Smooth muscle cell (in vitro differentiated cells): Measurements from ENCODE around the gene CLEC4G. TPM values are rescaled to one million over a fixed set of nuclear protein-coding genes. Genes with fewer than 3 reads are reported as not detected.

Experiments used
- DNase-seq: peaks from one replicate; lab custom pipeline; 2025; ENCODE audit not compliant: unreplicated experiment; lab: John Stamatoyannopoulos, UW
- H2AFZ ChIP-seq: fragments of 200-600 bp; sonication (generic); 2 replicates; pipeline ENCODE4 v1.6.0; 2016; ENCODE audit warnings: antibody characterized with exemption, low read depth, mild to moderate bottlenecking
- H3F3A ChIP-seq: fragments of 200-600 bp; sonication (generic); 2 replicates; pipeline ENCODE4 v1.6.0; 2017; ENCODE audit warnings: antibody characterized with exemption, low read depth
- H3K27ac ChIP-seq: fragments of 200-600 bp; sonication (generic); 2 replicates; pipeline ENCODE4 v1.5.1; 2016; ENCODE audit warnings: low read depth, mild to moderate bottlenecking
- H3K27me3 ChIP-seq: fragments of 200-600 bp; sonication (generic); 2 replicates; pipeline ENCODE4 v1.6.1; 2016; ENCODE audit warnings: low read depth, mild to moderate bottlenecking
- H3K36me3 ChIP-seq: fragments of 200-600 bp; sonication (generic); 2 replicates; pipeline ENCODE4 v1.5.1; 2016; ENCODE audit warnings: low read depth
- H3K4me1 ChIP-seq: fragments of 200-600 bp; sonication (generic); 2 replicates; pipeline ENCODE4 v1.5.1; 2016; ENCODE audit warnings: low read depth
- H3K4me2 ChIP-seq: fragments of 200-600 bp; sonication (generic); 2 replicates; pipeline ENCODE4 v1.6.0; 2016; ENCODE audit warnings: mild to moderate bottlenecking
- H3K4me3 ChIP-seq: fragments of 200-600 bp; sonication (generic); 2 replicates; pipeline ENCODE4 v1.5.1; 2016; ENCODE audit warnings: mild to moderate bottlenecking
- H3K79me2 ChIP-seq: fragments of 200-600 bp; sonication (generic); 2 replicates; pipeline ENCODE4 v1.6.0; 2016; ENCODE audit warnings: low read depth, mild to moderate bottlenecking
- H3K9ac ChIP-seq: fragments of 200-600 bp; sonication (generic); 2 replicates; pipeline ENCODE4 v1.6.0; 2016; ENCODE audit warnings: low read depth
- H3K9me3 ChIP-seq: fragments of 200-600 bp; sonication (generic); replicated peaks from 2 replicates; pipeline ENCODE4 v1.5.1; 2016; ENCODE audit warnings: low read depth
- H4K20me1 ChIP-seq: fragments of 200-600 bp; sonication (generic); 2 replicates; pipeline ENCODE4 v1.6.0; 2016; ENCODE audit warnings: low read depth
- CTCF ChIP-seq: fragments of 200-600 bp; sonication (generic); IDR thresholded peaks from 2 replicates; pipeline ENCODE4 v1.5.1; 2017; ENCODE audit warnings: borderline replicate concordance, mild to moderate bottlenecking, antibody characterized with exemption; ENCODE audit not compliant: insufficient read depth, poor library complexity, severe bottlenecking
- WGBS: methylation state at CpG from one replicate; pipeline ENCODE4 v1.1.7; 2016; ENCODE audit warnings: low lambda C conversion rate; 5-methylcytosine and 5-hydroxymethylcytosine counted together
- polyA plus RNA-seq: library from polyadenylated mRNA; unstranded; fragments of >200 nt; fragmentation: Nextera tagmentation; extraction: Ambion mirVana; gene quantifications from 2 replicates; pipeline ENCODE4 v1.2.1, GENCODE V29; 2016
- total RNA-seq: library from RNA; depleted of rRNA; stranded (reverse); fragments of >200 nt; gene quantifications from 2 replicates; pipeline ENCODE4 v1.2.3, GENCODE V29; 2014

The CLEC4G gene
- total and polyA plus RNA-seq, 2 experiments from 2014 or later = not detected

GRCh38 chr19:7771072-7771471 lies 39.2 kb upstream of the CLEC4G start:
- no peaks in the 10 kb centered on the region for H3K4me1 ChIP-seq
- no peak for DNase-seq
- WGBS = 74% methylated on average over 8 of the region's 8 CpGs

GRCh38 chr19:7769171-7769570 lies 37.3 kb upstream of the CLEC4G start:
- no peak overlapping the region for H2AFZ ChIP-seq
- no peaks in the 10 kb centered on the region for H3K79me2 ChIP-seq
- no peak overlapping the region for H3K9ac ChIP-seq
- no peak for TF ChIP-seq CTCF
- H4K20me1 ChIP-seq = no peaks in the 10 kb centered on the region
- DNase-seq = no peak
- H3K4me3 ChIP-seq = no peak overlapping the region
- no peaks in the 10 kb centered on the region for H3K36me3 ChIP-seq
- no peak overlapping the region for H3K4me2 ChIP-seq
- no peaks in the 10 kb centered on the region for H3K9me3 ChIP-seq
- 88% methylated on average over 2 of the region's 2 CpGs for WGBS
- peaks cover 23% of the 10 kb centered on the region for H3K27me3 ChIP-seq
- no peak overlapping the region for H3K27ac ChIP-seq
- H3F3A ChIP-seq = no peaks in the 10 kb centered on the region
- H3K4me1 ChIP-seq = no peaks in the 10 kb centered on the region

More at GRCh38 chr19:7771072-7771471, 39.2 kb upstream of the CLEC4G start:
- no peaks in the 10 kb centered on the region for H3F3A ChIP-seq
- H3K79me2 ChIP-seq = no peaks in the 10 kb centered on the region
- H3K9ac ChIP-seq = no peak overlapping the region
- no peak overlapping the region for H2AFZ ChIP-seq
- no peak overlapping the region for H3K4me2 ChIP-seq
- H3K27me3 ChIP-seq = peaks cover 24% of the 10 kb centered on the region
- H3K36me3 ChIP-seq = no peaks in the 10 kb centered on the region
- TF ChIP-seq CTCF = no peak
- H3K4me3 ChIP-seq = no peak overlapping the region
- H3K9me3 ChIP-seq = no peaks in the 10 kb centered on the region
- H3K27ac ChIP-seq = no peak overlapping the region
- H4K20me1 ChIP-seq = no peaks in the 10 kb centered on the region

- Histone ChIP-seq H3K4me1 (no peaks in the 10 kb centered on the region), H3K4me2 (no peak overlapping the region)
- WGBS = 83% methylated on average over 4 of the region's 4 CpGs
These were observed 35.6 kb upstream of the CLEC4G start for GRCh38 chr19:7767487-7767886.

More at GRCh38 chr19:7767487-7767886, 35.6 kb upstream of the CLEC4G start:
- Histone ChIP-seq H3K4me3 (no peak overlapping the region), H3F3A (no peaks in the 10 kb centered on the region), H3K79me2 (no peaks in the 10 kb centered on the region), H3K27ac (no peak overlapping the region), H3K9me3 (no peaks in the 10 kb centered on the region), H3K9ac (no peak overlapping the region), H2AFZ (no peak overlapping the region), H3K36me3 (no peaks in the 10 kb centered on the region), H3K27me3 (peaks cover 23% of the 10 kb centered on the region), H4K20me1 (no peaks in the 10 kb centered on the region)
- DNase-seq = no peak
- no peak for TF ChIP-seq CTCF
